Measurements from ENCODE around the gene CASP12. TPM values are rescaled to one million over a fixed set of nuclear protein-coding genes. Genes with fewer than 3 reads are reported as not detected.

CASP12 gene
- total RNA-seq, 4 donors from 2014 or later: 1.2 to 20.7 (median 4.9) TPM

GRCh38 chr11:104876861-104877431, 21.3 kb downstream of the CASP12 start:
- no peak for TF ChIP-seq POLR2A (IDR thresholded peaks at IDR 0.05)
- no peak for TF ChIP-seq CTCF (IDR thresholded peaks at IDR 0.05)
- intact Hi-C loops (cut with DNase I; ENCODE audit: low total_unique reads): no loop called here
- no peaks in the 10 kb centered on the region for H3K36me3 ChIP-seq

GRCh38 chr11:104876324-104876723, 21.9 kb downstream of the CASP12 start:
- Histone ChIP-seq H3K9me3 (no peaks in the 10 kb centered on the region), H3K27me3 (no peaks in the 10 kb centered on the region), H3K4me1 (no peaks in the 10 kb centered on the region), H3K4me3 (no peak overlapping the region), H3K27ac (no peak overlapping the region), H3K36me3 (no peaks in the 10 kb centered on the region)
- DNase-seq: no peak
- TF ChIP-seq POLR2A (IDR thresholded peaks at IDR 0.05): no peak
- TF ChIP-seq CTCF (IDR thresholded peaks at IDR 0.05): no peak
- intact Hi-C loops (cut with DNase I; ENCODE audit: low total_unique reads): no loop called here

More at GRCh38 chr11:104876861-104877431, 21.3 kb downstream of the CASP12 start:
- Histone ChIP-seq H3K9me3 (no peaks in the 10 kb centered on the region), H3K27me3 (no peaks in the 10 kb centered on the region), H3K4me1 (no peaks in the 10 kb centered on the region), H3K4me3 (no peak overlapping the region), H3K27ac (no peak overlapping the region)
- DNase-seq: no peak

GRCh38 chr11:104873252-104873651, 25.0 kb downstream of the CASP12 start:
- Histone ChIP-seq H3K27me3 (no peaks in the 10 kb centered on the region), H3K36me3 (no peaks in the 10 kb centered on the region), H3K27ac (no peak overlapping the region), H3K9me3 (no peaks in the 10 kb centered on the region), H3K4me1 (no peaks in the 10 kb centered on the region), H3K4me3 (no peak overlapping the region)
- intact Hi-C loops (cut with DNase I; ENCODE audit: low total_unique reads): no loop called here
- DNase-seq: no peak
- TF ChIP-seq CTCF (IDR thresholded peaks at IDR 0.05) (no peak), POLR2A (IDR thresholded peaks at IDR 0.05) (no peak)

- H3K4me3 ChIP-seq: no peak overlapping the region
- no peak for DNase-seq
- H3K27ac ChIP-seq: no peak overlapping the region
- intact Hi-C loops (cut with DNase I; ENCODE audit: low total_unique reads): no loop called here
- no peaks in the 10 kb centered on the region for H3K27me3 ChIP-seq
- TF ChIP-seq CTCF (IDR thresholded peaks at IDR 0.05) (no peak), POLR2A (IDR thresholded peaks at IDR 0.05) (no peak)
- no peaks in the 10 kb centered on the region for H3K9me3 ChIP-seq
- H3K4me1 ChIP-seq: no peaks in the 10 kb centered on the region
- H3K36me3 ChIP-seq: no peaks in the 10 kb centered on the region
Observed at GRCh38 chr11:104872393-104872792, 25.9 kb downstream of the CASP12 start.

- no peaks in the 10 kb centered on the region for H3K4me1 ChIP-seq
- intact Hi-C loops (cut with DNase I; ENCODE audit: low total_unique reads): no loop called here
- TF ChIP-seq CTCF (IDR thresholded peaks at IDR 0.05): no peak
- TF ChIP-seq POLR2A (IDR thresholded peaks at IDR 0.05): no peak
- H3K36me3 ChIP-seq: no peaks in the 10 kb centered on the region
- no peak overlapping the region for H3K27ac ChIP-seq
- H3K4me3 ChIP-seq: no peak overlapping the region
- H3K9me3 ChIP-seq: no peaks in the 10 kb centered on the region
- H3K27me3 ChIP-seq: no peaks in the 10 kb centered on the region
- DNase-seq: no peak
Observed at GRCh38 chr11:104870910-104871309, 27.4 kb downstream of the CASP12 start.

Data from uterus (tissue), 4 donors.